ENCODE measurements around the gene ARSB.
"Not testable (repeated sequence)": the region's sequence is repeated elsewhere in the genome, so short reads cannot be mapped to it uniquely, and the experiment has no call there.

ARSB gene

DNA sequence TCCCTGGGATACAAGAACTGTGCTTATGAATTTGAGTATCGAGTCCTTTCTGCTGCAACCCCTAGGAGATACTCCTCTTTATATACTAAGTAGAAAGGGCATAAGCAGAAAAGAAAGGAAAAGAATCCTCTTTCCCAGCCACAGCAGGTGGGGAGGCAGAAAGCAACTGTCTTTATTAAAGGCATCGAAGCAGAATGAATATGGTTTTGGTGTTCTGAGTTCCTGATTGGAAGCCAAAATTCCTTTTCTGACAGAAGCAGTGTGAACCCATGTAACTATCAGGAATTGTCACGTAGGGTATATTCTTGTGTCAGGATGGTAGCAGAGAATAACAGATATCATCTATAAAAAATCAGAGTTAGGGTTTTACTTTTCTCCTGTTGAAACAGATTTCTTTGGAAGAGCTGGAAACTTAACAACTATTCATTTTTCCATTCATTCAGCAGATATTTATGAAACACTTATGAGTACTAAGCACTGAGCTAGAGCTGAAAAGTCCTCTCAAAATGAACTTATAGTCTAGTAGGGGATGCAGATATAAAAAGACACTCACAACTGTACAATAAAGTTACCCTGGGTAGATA, 240.1 kb downstream of the ARSB start:
- DNase-seq: no peak

GRCh38 chr5:78741019-78741418, 244.1 kb downstream of the ARSB start:
- no peak for DNase-seq

DNA sequence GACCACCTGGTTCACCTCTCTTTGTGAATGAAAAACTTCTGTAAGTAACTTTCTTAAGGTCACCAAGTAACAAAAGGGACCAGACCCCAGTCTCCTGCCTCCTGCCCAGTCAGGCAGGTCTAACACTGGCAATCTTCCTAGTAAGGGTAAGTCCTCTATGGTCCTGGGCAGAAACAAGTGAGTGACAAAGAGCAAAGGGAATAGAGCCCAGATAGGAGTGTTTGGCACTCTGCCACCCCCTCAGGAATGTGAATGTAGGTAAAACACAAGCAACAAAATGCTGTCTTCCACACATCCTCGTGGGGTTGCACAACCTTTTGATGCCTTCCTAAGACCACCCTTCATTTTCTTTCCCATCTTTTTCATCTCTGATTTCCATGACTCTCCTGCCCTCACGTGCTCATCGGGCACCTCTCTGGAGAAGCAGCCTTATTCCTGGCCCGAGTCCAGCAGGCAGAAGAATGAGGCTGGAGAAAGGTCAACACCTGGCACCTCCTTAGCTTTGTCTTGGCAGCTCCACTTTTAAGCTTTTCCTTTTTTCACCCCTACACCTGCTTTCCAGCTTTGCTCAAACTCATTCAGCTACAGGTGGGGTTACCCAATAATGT, 246.3 kb downstream of the ARSB start:
- no peak for DNase-seq

DNA sequence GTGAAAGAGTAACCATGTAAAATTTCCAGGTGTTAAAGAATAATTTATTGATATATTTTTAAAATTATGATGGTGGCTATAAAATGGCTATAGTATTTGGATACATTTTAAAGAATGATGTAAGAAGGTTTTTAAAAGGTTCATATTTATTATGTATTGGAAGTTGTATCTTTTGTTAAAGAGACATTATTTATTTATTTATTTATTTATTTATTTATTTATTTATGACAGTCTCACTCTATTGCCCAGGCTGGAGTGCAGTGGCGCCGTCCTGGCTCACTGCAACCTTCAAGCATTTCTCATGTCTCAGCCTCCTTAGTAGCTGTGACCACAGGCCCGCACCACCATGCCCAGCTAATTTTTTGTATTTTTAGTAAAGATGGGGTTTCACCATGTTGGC, 247.0 kb downstream of the ARSB start:
- DNase-seq: no peak

GRCh38 chr5:78735834-78736463, 249.2 kb downstream of the ARSB start:
- no peak for DNase-seq

DNA sequence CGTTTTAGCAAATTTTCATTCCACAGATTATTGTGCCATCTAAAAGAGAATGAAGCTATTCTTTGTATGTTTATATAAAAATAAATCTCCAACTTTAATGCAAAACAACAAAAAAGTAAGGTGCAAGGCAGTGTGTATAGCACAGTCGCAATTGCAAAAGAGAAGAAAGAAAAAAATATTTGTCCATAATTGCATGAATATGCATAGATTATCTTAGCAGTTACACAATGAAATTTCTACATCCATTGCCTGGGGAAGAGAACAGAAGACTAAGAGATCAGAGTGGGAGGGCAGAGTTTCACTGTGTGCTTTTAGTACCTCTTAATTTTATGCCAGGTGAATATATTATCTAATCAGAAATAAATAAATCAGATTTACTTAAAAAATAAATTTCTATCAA, 250.2 kb downstream of the ARSB start:
- no peak for DNase-seq

DNA sequence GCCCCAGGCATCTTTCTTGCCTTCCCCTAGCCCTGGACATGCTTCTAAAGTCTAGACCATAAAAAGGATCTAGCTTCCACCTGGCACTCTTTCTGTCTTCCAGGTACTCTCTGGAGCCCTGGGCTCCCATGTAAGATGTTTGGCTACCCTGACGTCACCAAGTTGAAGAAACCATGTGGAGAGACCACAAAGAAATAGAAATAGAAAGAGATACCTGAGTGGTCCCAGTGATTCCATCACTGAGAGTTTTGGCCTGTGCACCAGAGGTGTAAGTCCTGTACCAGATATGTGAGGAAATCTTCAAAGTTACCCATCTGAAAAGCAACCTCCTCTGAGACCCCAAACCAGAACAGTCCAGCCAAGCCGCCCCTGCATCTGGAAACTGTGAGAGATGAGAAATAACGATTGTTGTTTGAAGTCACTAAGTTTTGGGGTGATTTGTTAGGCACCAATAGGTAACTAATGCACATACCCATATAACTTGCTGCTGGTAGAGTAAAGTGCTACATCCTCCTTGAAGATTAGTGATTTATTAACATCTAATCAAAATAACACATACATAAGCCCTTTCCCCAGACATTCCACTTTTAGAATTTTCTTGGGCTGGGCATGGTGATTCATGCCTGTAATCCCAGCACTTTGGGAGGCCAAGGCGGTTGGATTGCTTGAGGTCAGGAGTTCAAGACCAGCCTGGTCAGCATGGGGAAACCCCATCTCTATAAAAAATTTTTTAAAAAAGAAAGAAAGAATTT, 250.8 kb downstream of the ARSB start:
- DNase-seq: no peak

DNA sequence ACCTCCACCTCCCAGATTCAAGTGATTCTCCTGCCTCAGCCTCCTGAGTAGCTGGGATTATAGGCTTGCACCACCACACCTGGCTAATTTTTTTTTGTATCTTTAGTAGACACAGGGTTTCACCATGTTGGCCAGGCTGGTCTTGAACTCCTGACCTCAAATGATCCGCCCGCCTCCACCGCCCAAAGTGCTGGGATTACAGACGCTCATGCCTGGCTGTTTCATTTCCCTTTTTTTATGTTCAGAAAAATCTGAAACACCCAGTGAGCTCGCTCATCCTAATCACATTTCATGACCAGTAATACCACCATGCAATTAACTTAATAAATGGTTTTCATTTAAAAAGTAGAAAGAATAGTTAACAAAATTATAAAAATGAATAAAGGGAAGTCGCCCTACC, 252.4 kb downstream of the ARSB start:
- DNase-seq: not testable (repeated sequence)

DNA sequence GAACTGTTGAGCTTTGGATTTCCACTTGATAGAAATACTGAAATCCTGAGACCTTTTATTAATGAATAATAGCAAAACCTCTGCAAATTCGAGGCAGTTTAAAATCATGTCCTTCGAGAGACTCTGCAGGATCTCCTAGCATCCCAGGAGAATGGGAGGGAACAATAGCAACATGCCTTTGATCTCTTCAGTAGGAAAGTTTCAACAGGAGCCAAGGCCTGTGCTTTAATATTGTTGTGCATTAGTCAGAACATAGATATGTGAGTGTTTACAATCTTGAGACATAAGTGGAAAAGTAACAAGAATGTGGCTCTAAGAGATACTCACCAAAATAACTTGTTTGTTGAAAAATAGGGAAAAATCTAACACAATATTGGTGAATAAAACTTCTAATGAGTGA, 253.2 kb downstream of the ARSB start:
- no peak for DNase-seq

DNA sequence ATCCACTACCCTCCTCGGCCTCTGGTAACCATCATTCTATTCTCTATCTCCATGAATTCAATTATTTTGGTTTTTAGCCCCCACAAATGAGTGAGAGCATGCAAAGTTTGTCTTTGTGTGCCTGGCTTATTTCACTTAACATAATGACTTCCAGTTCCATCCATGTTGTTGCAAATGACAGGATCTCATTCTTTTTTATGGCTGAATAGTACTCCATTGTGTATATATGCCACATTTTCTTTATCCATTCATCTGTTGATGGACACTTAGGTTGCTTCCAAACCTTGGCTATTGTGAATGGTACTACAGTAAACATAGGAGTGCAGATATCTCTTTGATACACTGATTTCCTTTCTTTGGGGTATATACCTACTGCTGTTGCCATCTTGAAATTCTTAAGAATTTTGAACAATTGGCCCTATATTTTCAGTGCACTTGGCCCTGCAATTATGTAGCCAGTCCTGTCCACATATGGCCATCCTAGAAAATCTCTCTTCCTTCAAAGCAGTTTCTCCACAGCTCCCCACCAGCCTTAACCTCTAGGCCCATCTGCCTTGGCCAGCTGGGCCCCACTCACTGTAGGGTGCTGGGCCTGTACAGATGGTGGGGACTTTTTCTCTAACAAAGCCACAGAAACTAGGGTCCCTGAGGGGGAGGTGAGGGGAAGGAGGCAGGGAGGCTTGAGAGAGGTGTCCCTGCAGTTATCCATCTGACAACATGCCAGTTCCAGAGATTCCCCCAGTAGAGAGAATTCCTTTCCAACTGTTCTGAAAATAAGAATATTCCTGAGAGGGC, 254.6 kb downstream of the ARSB start:
- DNase-seq: no peak

GRCh38 chr5:78727786-78728761, 257.0 kb downstream of the ARSB start:
- DNase-seq: no peak

Measured in activated CD4-positive, alpha-beta T cell treated with anti-CD3 and anti-CD28 coated beads, Interleukin-2, Interleukin-6, amounts not matched to agents 100 ng/mL and 50 ng/mL, durations not matched to agents 16 hours and 8 hours (primary cell).